Right cardiac atrium (tissue), 5 donors: ENCODE results near the gene CYSLTR2. TPM values are rescaled to one million over a fixed set of nuclear protein-coding genes. Genes with fewer than 3 reads are reported as not detected.

Experiments used
- polyA plus RNA-seq: library from polyadenylated mRNA; stranded (reverse); fragments of 200-250 nt; gene quantifications from one replicate; pipeline ENCODE4 v1.2.3, GENCODE V29; 2013
- total RNA-seq, 4 donors: library from RNA; stranded (reverse); fragmentation: NEBNext Ultra II Directional; extraction: Animal tissue kit (Norgen Biotek cat#: 25700); gene quantifications; one replicate each; pipeline ENCODE4 v1.2.1, GENCODE V29; 2021
- donor health status: healthy with polysubstance abuse.
- donor health status: DM: no; HTN: yes; CAD: no.
- donor health status: DM: no; HTN: no; CAD: no.
- donor health status: DM: no; HTN: yes; CAD: no; lungs with severe emphysema.
- donor health status: DM: yes; HTN: yes; CAD: no.

CYSLTR2 gene
- total and polyA plus RNA-seq, 5 donors = 6.8 to 12.6 (median 9.3) TPM

Other genes starting within 250 kb of the CYSLTR2 start
- 10 to 100 TPM; 11.5 to 17.4 (median 13.6) TPM for gene LPAR6, start 240.8 kb upstream of the CYSLTR2 start, total RNA-seq
- gene LPAR6, start 240.8 kb upstream of the CYSLTR2 start, polyA plus RNA-seq = 14.3 TPM
- gene RCBTB2, start 120.8 kb upstream of the CYSLTR2 start, total RNA-seq = 10 to 100 TPM in 3 of 4 donors, 1 to 10 TPM in 1; 9.0 to 17.3 (median 17.0) TPM
- gene RCBTB2, start 120.8 kb upstream of the CYSLTR2 start, polyA plus RNA-seq = 13.9 TPM